ENCODE measurements around the gene ITPR1.
A peak's percentile ranks its signal among the peaks of the same experiment; 100 is the strongest.

The ITPR1 gene

GRCh38 chr3:4749567-4750002, 256.4 kb downstream of the ITPR1 start:
- in situ Hi-C loops (cut with MboI; ENCODE audit: low pct_unique_long_range_greater_than_20kb, low sequenced_read_pairs, unreplicated experiment), result no loop called here
- DNase-seq (ENCODE audit: low spot score), result no peak
- TF ChIP-seq CTCF (IDR thresholded peaks at IDR 0.05; ENCODE audit: extremely low read depth, insufficient read depth, missing control alignments), result no peak

GRCh38 chr3:4750306-4750968, 257.3 kb downstream of the ITPR1 start:
- in situ Hi-C loops (cut with MboI; ENCODE audit: low pct_unique_long_range_greater_than_20kb, low sequenced_read_pairs, unreplicated experiment), result no loop called here
- TF ChIP-seq CTCF (IDR thresholded peaks at IDR 0.05; ENCODE audit: extremely low read depth, insufficient read depth, missing control alignments), result no peak
- DNase-seq (ENCODE audit: low spot score), result peak; percentile 40

GRCh38 chr3:4751029-4751501, 257.9 kb downstream of the ITPR1 start:
- no peak for DNase-seq (ENCODE audit: low spot score)
- in situ Hi-C loops (cut with MboI; ENCODE audit: low pct_unique_long_range_greater_than_20kb, low sequenced_read_pairs, unreplicated experiment), result no loop called here
- TF ChIP-seq CTCF (IDR thresholded peaks at IDR 0.05; ENCODE audit: extremely low read depth, insufficient read depth, missing control alignments), result no peak

- no peak for TF ChIP-seq CTCF (IDR thresholded peaks at IDR 0.05; ENCODE audit: extremely low read depth, insufficient read depth, missing control alignments)
- in situ Hi-C loops (cut with MboI; ENCODE audit: low pct_unique_long_range_greater_than_20kb, low sequenced_read_pairs, unreplicated experiment), result no loop called here
- no peak for DNase-seq (ENCODE audit: low spot score)
These were observed 258.5 kb downstream of the ITPR1 start for GRCh38 chr3:4751502-4752101.

- DNase-seq (ENCODE audit: low spot score), result no peak
- no peak for TF ChIP-seq CTCF (IDR thresholded peaks at IDR 0.05; ENCODE audit: extremely low read depth, insufficient read depth, missing control alignments)
- in situ Hi-C loops (cut with MboI; ENCODE audit: low pct_unique_long_range_greater_than_20kb, low sequenced_read_pairs, unreplicated experiment), result no loop called here
These were observed 259.3 kb downstream of the ITPR1 start for GRCh38 chr3:4752201-4753072.

- TF ChIP-seq CTCF (IDR thresholded peaks at IDR 0.05; ENCODE audit: extremely low read depth, insufficient read depth, missing control alignments), result no peak
- in situ Hi-C loops (cut with MboI; ENCODE audit: low pct_unique_long_range_greater_than_20kb, low sequenced_read_pairs, unreplicated experiment), result no loop called here
- DNase-seq (ENCODE audit: low spot score), result no peak
These were observed 260.0 kb downstream of the ITPR1 start for GRCh38 chr3:4753073-4753691.
